NCI-H82 (cell line): ENCODE measurements around the gene KCNH2.
"Not testable (repeated sequence)": the region's sequence is repeated elsewhere in the genome, so short reads cannot be mapped to it uniquely, and the experiment has no call there.

Source experiments
- DNase-seq: peaks from one replicate; lab custom pipeline; 2025; lab: John Stamatoyannopoulos, UW

KCNH2 gene

GRCh38 chr7:151012031-151012692 is 34.0 kb upstream of the KCNH2 start:
- no peak for DNase-seq

GRCh38 chr7:151011616-151012015 is 33.5 kb upstream of the KCNH2 start:
- DNase-seq, result not testable (repeated sequence)

GRCh38 chr7:151011097-151011409 is 32.9 kb upstream of the KCNH2 start:
- DNase-seq, result no peak

- peak; percentile 55 for DNase-seq
Measured at GRCh38 chr7:151010307-151011096, 32.4 kb upstream of the KCNH2 start.

GRCh38 chr7:151010037-151010306 is 31.9 kb upstream of the KCNH2 start:
- DNase-seq, result no peak

- no peak for DNase-seq
Measured at GRCh38 chr7:151009327-151010036, 31.4 kb upstream of the KCNH2 start.

GRCh38 chr7:151008511-151009323 is 30.6 kb upstream of the KCNH2 start:
- DNase-seq, result no peak

- DNase-seq, result no peak
Measured at GRCh38 chr7:151008143-151008510, 30.0 kb upstream of the KCNH2 start.

- no peak for DNase-seq
Measured at GRCh38 chr7:151007469-151007898, 29.4 kb upstream of the KCNH2 start.

GRCh38 chr7:151006590-151007300 is 28.6 kb upstream of the KCNH2 start:
- no peak for DNase-seq

GRCh38 chr7:151005566-151005965 is 27.4 kb upstream of the KCNH2 start:
- no peak for DNase-seq

GRCh38 chr7:151003572-151003971 is 25.5 kb upstream of the KCNH2 start:
- DNase-seq, result no peak

GRCh38 chr7:151001546-151001945 is 23.4 kb upstream of the KCNH2 start:
- DNase-seq, result no peak

- DNase-seq, result no peak
Measured at GRCh38 chr7:151000897-151001495, 22.9 kb upstream of the KCNH2 start.

GRCh38 chr7:150999497-151000230 is 21.5 kb upstream of the KCNH2 start:
- DNase-seq, result no peak

GRCh38 chr7:150999001-150999400 is 20.9 kb upstream of the KCNH2 start:
- no peak for DNase-seq

GRCh38 chr7:150998341-150998740 is 20.2 kb upstream of the KCNH2 start:
- DNase-seq, result no peak

GRCh38 chr7:150997817-150998216 is 19.7 kb upstream of the KCNH2 start:
- no peak for DNase-seq

- no peak for DNase-seq
Measured at GRCh38 chr7:150997075-150997511, 19.0 kb upstream of the KCNH2 start.

GRCh38 chr7:150996376-150997074 is 18.4 kb upstream of the KCNH2 start:
- DNase-seq, result no peak
